Dendritic cell treated with granulocyte-macrophage colony-stimulating factor and Interleukin-4, amounts not matched to agents 40 ng/mL and 50 ng/mL, for 4 days (primary cell): Measurements from ENCODE around the gene RGR.

Experiments
- H3K27ac Mint-ChIP-seq: one replicate; pipeline ENCODE4 v1.8.0; 2022; ENCODE audit warnings: mild to moderate bottlenecking, mixed read lengths
- H3K27me3 Mint-ChIP-seq: one replicate; pipeline ENCODE4 v1.8.0; 2022; ENCODE audit warnings: mild to moderate bottlenecking, mixed read lengths
- H3K36me3 Mint-ChIP-seq: one replicate; pipeline ENCODE4 v1.8.0; 2022; ENCODE audit warnings: low read depth, mixed read lengths
- H3K4me1 Mint-ChIP-seq: one replicate; pipeline ENCODE4 v1.8.0; 2022; ENCODE audit warnings: low read depth, mixed read lengths
- H3K4me3 Mint-ChIP-seq: one replicate; pipeline ENCODE4 v1.8.0; 2022; ENCODE audit warnings: mild to moderate bottlenecking, moderate library complexity, mixed read lengths
- H3K9me3 Mint-ChIP-seq: one replicate; pipeline ENCODE4 v1.8.0; 2022; ENCODE audit warnings: mixed read lengths
- intact Hi-C: fragments of 100-400 bp; cut with micrococcal nuclease; formaldehyde crosslinking; loops from one replicate; pipeline ENCODE4 v1.15.0; 2022

Gene RGR

GRCh38 chr10:84244651-84245270 lies at the start of gene RGR:
RGR (plus strand) TSS chr10:84245053; CDS start chr10:84245091, 38 bp downstream.
- intact Hi-C loops, result no loop called here
- Mint-ChIP-seq H3K27ac (no peak within 1 kb of the TSS), H3K36me3 (no peaks in the 10 kb centered on the region), H3K4me1 (no peaks in the 10 kb centered on the region), H3K9me3 (no peaks in the 10 kb centered on the region), H3K4me3 (no peak within 1 kb of the TSS), H3K27me3 (peaks cover 2% of the 10 kb centered on the region)

GRCh38 chr10:84196083-84196482 lies 48.8 kb upstream of the RGR start:
- no peak overlapping the region for H3K27ac Mint-ChIP-seq
- no peak overlapping the region for H3K4me3 Mint-ChIP-seq

GRCh38 chr10:84196941-84197340 lies 47.9 kb upstream of the RGR start:
- H3K27ac Mint-ChIP-seq, result no peak overlapping the region
- no peaks in the 10 kb centered on the region for H3K36me3 Mint-ChIP-seq
- H3K27me3 Mint-ChIP-seq, result peaks cover 63% of the 10 kb centered on the region
- H3K4me3 Mint-ChIP-seq, result no peak overlapping the region
- H3K4me1 Mint-ChIP-seq, result no peaks in the 10 kb centered on the region
- H3K9me3 Mint-ChIP-seq, result no peaks in the 10 kb centered on the region
- intact Hi-C loops, result no loop called here

More at GRCh38 chr10:84196083-84196482, 48.8 kb upstream of the RGR start:
- intact Hi-C loops, result no loop called here
- H3K9me3 Mint-ChIP-seq, result no peaks in the 10 kb centered on the region
- peaks cover 65% of the 10 kb centered on the region for H3K27me3 Mint-ChIP-seq
- no peaks in the 10 kb centered on the region for H3K4me1 Mint-ChIP-seq
- H3K36me3 Mint-ChIP-seq, result no peaks in the 10 kb centered on the region

- no peak overlapping the region for H3K27ac Mint-ChIP-seq
- H3K4me1 Mint-ChIP-seq, result no peaks in the 10 kb centered on the region
- no peaks in the 10 kb centered on the region for H3K9me3 Mint-ChIP-seq
- no peak overlapping the region for H3K4me3 Mint-ChIP-seq
- no peaks in the 10 kb centered on the region for H3K36me3 Mint-ChIP-seq
- intact Hi-C loops, result no loop called here
- peaks cover 56% of the 10 kb centered on the region for H3K27me3 Mint-ChIP-seq
Measured at GRCh38 chr10:84197643-84198042, 47.2 kb upstream of the RGR start.

- no peaks in the 10 kb centered on the region for H3K4me1 Mint-ChIP-seq
- H3K36me3 Mint-ChIP-seq, result no peaks in the 10 kb centered on the region
- no peak overlapping the region for H3K4me3 Mint-ChIP-seq
- no peak overlapping the region for H3K27ac Mint-ChIP-seq
- no peaks in the 10 kb centered on the region for H3K9me3 Mint-ChIP-seq
- intact Hi-C loops, result no loop called here
- peaks cover 51% of the 10 kb centered on the region for H3K27me3 Mint-ChIP-seq
Measured at GRCh38 chr10:84198206-84198915, 46.5 kb upstream of the RGR start.

GRCh38 chr10:84200537-84201243 lies 44.2 kb upstream of the RGR start:
- H3K27me3 Mint-ChIP-seq, result peaks cover 30% of the 10 kb centered on the region
- no peak overlapping the region for H3K27ac Mint-ChIP-seq
- no peaks in the 10 kb centered on the region for H3K9me3 Mint-ChIP-seq
- no peaks in the 10 kb centered on the region for H3K36me3 Mint-ChIP-seq
- H3K4me1 Mint-ChIP-seq, result no peaks in the 10 kb centered on the region
- H3K4me3 Mint-ChIP-seq, result no peak overlapping the region
- intact Hi-C loops, result no loop called here

- H3K4me1 Mint-ChIP-seq, result no peaks in the 10 kb centered on the region
- no peak overlapping the region for H3K27ac Mint-ChIP-seq
- peaks cover 24% of the 10 kb centered on the region for H3K27me3 Mint-ChIP-seq
- no peak overlapping the region for H3K4me3 Mint-ChIP-seq
- intact Hi-C loops, result no loop called here
- H3K36me3 Mint-ChIP-seq, result no peaks in the 10 kb centered on the region
- H3K9me3 Mint-ChIP-seq, result no peaks in the 10 kb centered on the region
Measured at GRCh38 chr10:84201244-84201606, 43.6 kb upstream of the RGR start.

- intact Hi-C loops, result no loop called here
- no peaks in the 10 kb centered on the region for H3K36me3 Mint-ChIP-seq
- H3K4me1 Mint-ChIP-seq, result no peaks in the 10 kb centered on the region
- H3K27ac Mint-ChIP-seq, result no peak overlapping the region
- H3K4me3 Mint-ChIP-seq, result no peak overlapping the region
- peaks cover 20% of the 10 kb centered on the region for H3K27me3 Mint-ChIP-seq
- no peaks in the 10 kb centered on the region for H3K9me3 Mint-ChIP-seq
Measured at GRCh38 chr10:84201682-84202081, 43.2 kb upstream of the RGR start.

- intact Hi-C loops, result no loop called here
- H3K4me3 Mint-ChIP-seq, result no peak overlapping the region
- no peaks in the 10 kb centered on the region for H3K4me1 Mint-ChIP-seq
- no peak overlapping the region for H3K27ac Mint-ChIP-seq
- no peaks in the 10 kb centered on the region for H3K36me3 Mint-ChIP-seq
- H3K9me3 Mint-ChIP-seq, result no peaks in the 10 kb centered on the region
- H3K27me3 Mint-ChIP-seq, result peaks cover 19% of the 10 kb centered on the region
Measured at GRCh38 chr10:84202349-84202748, 42.5 kb upstream of the RGR start.

GRCh38 chr10:84204122-84204521 lies 40.7 kb upstream of the RGR start:
- intact Hi-C loops, result no loop called here
- Mint-ChIP-seq H3K27ac (no peak overlapping the region), H3K27me3 (peaks cover 10% of the 10 kb centered on the region), H3K36me3 (no peaks in the 10 kb centered on the region), H3K9me3 (no peaks in the 10 kb centered on the region), H3K4me1 (no peaks in the 10 kb centered on the region), H3K4me3 (no peak overlapping the region)

GRCh38 chr10:84204610-84205009 lies 40.2 kb upstream of the RGR start:
- Mint-ChIP-seq H3K4me3 (no peak overlapping the region), H3K9me3 (no peaks in the 10 kb centered on the region), H3K36me3 (no peaks in the 10 kb centered on the region), H3K27me3 (peaks cover 10% of the 10 kb centered on the region), H3K27ac (no peak overlapping the region), H3K4me1 (no peaks in the 10 kb centered on the region)
- intact Hi-C loops, result loop anchor here (1.0 kb wide), 1 partner anchor 56 kb away; no protein-coding TSS in a partner anchor

GRCh38 chr10:84205049-84205852 lies 39.6 kb upstream of the RGR start:
- intact Hi-C loops, result loop anchor here (1.0 kb wide), 1 partner anchor 57 kb away; no protein-coding TSS in a partner anchor
- H3K27me3 Mint-ChIP-seq, result peaks cover 9% of the 10 kb centered on the region
- no peaks in the 10 kb centered on the region for H3K4me1 Mint-ChIP-seq
- H3K9me3 Mint-ChIP-seq, result no peaks in the 10 kb centered on the region
- no peaks in the 10 kb centered on the region for H3K36me3 Mint-ChIP-seq
- no peak overlapping the region for H3K4me3 Mint-ChIP-seq
- no peak overlapping the region for H3K27ac Mint-ChIP-seq

- Mint-ChIP-seq H3K36me3 (no peaks in the 10 kb centered on the region), H3K27ac (no peak overlapping the region), H3K4me1 (no peaks in the 10 kb centered on the region), H3K4me3 (no peak overlapping the region), H3K9me3 (no peaks in the 10 kb centered on the region), H3K27me3 (peaks cover 7% of the 10 kb centered on the region)
- intact Hi-C loops, result loop anchor here (1.0 kb wide), 1 partner anchor 58 kb away; no protein-coding TSS in a partner anchor
Measured at GRCh38 chr10:84205853-84206525, 38.9 kb upstream of the RGR start.
